Ureter (tissue), 1 donor: Measurements from ENCODE around the gene FAM199X. TPM values are rescaled to one million over a fixed set of nuclear protein-coding genes. Genes with fewer than 3 reads are reported as not detected.

Source experiments
- DNase-seq: peaks from one replicate; pipeline ENCODE4 v3.0.0-alpha.2; 2020; ENCODE audit warnings: low spot score
- total RNA-seq: library from RNA; stranded (reverse); gene quantifications from one replicate; pipeline ENCODE4 v1.2.4, GENCODE V29; 2023
- donor health status: DM: yes; HTN: yes; CAD: no.

Gene FAM199X
- total RNA-seq, result 23.5 TPM

DNA sequence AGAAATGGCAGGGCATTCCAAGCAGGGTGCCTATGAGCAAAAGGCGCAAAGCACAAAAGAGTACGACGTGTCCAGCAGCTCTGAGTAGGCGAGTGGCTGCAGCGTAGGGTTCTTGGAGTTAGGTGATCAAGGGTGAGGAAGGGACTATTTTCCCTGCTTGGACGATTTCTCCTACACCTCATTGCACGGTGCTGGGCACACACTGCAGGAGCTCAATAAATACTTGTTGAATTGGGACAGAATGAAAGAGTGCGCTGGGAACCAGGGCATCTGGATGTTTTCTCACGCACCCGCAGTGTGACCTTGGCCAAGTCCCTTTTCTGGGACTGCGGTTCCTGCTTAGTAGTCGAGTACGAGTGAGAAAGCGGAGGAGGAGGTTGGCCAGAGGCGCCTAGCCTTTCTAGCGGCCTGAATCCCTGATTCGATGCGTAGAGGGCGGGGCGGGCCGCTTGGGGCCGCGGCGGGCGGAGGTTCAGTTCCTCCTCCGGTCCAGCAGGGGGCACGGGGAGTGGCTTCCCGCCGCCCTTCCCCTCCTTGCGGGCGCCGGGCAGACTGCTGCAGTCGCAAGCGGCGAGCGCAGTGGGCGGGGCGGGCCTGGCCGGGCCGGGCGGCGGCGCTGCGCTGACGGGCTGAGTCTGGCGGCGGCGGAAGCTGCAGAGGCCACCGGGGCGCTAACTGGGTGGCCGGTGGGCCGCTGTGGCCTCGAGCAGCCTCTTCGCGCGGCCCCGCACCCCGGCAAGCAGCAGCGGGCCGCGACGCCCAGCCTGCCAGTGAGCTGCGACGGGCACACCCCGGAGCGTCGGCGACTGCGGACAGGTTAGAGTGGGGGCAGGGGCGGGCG, at the start of gene FAM199X:
TSS of gene FAM199X (plus strand) at position 560 of the 841 bp plus-strand sequence. CDS start 333 bp downstream, outside the sequence.
- DNase-seq, result peak; percentile 84

- DNase-seq, result no peak
These were observed 48.5 kb upstream of the FAM199X start for GRCh38 chrX:104117759-104118158.

DNA sequence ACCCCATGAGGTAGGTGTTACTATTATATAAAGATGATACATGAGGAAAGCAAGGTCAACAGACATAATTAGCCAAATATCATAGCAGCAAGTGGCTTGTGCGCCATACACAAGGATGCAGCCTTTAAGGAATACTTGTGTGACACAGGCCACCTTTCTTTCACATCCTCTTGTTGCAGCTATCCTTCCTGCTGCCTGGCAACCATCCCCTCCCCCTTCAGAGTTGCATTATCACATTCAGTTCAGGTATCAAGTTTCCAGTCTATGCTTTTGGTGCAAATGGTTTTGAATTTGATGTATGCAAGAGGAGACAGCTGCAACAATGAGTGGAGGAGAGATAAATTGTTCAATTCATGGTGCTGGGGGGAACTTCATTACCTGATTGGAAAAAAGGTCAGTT, 47.5 kb upstream of the FAM199X start:
- DNase-seq, result no peak

DNA sequence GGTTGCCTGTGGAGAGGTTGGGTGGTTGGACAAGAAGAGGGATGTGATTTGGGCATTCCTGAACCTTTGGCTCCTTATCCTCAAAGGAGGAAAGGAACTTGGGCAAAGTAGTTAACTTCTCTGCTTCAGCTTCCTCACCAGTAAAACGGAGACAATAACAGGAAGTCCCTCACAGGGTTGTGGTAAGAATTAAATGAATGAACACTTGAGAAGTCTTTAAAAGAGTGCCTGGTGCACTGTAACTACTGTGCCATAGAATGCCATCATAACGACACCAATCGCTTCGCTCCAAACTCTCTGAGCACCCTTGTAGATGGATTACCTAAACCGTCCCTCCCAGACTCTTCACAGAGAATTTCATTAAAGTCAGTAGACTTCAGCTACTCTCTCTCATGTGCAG, 43.4 kb upstream of the FAM199X start:
- DNase-seq, result no peak

- no peak for DNase-seq
These were observed 39.4 kb upstream of the FAM199X start for GRCh38 chrX:104126856-104127255.

DNA sequence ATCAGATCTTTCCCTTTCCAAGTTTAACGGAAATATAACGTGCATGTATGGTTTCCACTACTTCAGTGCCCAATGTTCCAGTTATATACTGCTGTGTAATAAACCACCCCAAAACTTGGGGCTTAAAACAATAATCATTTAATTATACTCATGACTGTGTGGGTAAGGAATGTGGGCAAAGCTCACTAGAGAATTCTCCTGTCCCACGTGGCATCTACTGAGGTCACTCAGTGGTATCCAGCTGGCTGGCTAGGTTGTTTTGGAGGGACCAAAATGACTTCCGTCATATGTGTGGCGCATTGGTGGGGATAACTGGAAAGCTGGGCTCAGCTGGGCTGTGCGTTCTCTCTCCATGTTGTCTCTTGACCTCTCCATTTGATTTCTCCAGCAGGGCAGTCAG, 35.4 kb upstream of the FAM199X start:
- no peak for DNase-seq

- no peak for DNase-seq
These were observed 31.5 kb upstream of the FAM199X start for GRCh38 chrX:104134583-104135261.

DNA sequence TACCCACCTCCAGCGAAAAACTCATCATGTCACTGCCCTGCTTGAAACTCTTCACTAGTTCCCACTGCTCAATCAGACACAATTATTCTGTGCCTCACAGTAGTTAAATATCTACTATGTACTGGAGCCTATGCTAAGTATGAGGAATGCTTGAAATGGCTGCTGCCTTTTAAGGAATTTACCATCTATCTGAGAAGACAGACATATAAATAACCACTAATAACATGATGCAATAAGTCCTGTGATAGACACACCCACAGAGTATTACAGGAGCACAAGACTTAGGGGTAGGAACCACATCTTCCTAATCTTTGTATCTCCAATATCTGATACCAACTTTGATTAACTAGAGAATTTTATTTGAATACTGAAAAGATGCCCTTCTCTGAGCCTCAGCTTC, 30.6 kb upstream of the FAM199X start:
- DNase-seq, result no peak

GRCh38 chrX:104136241-104137019, 29.8 kb upstream of the FAM199X start:
- peak; percentile 73 for DNase-seq

DNA sequence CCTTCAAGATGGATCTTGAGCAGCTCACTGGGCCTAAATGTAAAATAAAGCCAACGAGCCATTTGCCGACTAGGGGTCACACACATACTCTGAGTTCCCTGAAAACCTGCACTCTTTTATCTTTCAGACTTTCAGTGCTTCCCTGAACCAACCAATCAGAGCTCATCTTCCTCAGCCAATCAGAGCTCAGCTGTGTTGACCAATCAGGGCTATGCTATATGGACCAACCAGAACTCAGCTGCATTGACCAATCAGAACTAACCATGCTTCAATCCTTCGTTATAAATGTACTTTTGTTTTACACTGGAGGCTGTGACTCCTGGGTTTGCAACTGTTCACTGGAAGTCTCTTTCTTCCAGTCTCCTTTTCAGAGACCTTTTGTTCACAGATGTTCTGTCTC, 28.8 kb upstream of the FAM199X start:
- no peak for DNase-seq

DNA sequence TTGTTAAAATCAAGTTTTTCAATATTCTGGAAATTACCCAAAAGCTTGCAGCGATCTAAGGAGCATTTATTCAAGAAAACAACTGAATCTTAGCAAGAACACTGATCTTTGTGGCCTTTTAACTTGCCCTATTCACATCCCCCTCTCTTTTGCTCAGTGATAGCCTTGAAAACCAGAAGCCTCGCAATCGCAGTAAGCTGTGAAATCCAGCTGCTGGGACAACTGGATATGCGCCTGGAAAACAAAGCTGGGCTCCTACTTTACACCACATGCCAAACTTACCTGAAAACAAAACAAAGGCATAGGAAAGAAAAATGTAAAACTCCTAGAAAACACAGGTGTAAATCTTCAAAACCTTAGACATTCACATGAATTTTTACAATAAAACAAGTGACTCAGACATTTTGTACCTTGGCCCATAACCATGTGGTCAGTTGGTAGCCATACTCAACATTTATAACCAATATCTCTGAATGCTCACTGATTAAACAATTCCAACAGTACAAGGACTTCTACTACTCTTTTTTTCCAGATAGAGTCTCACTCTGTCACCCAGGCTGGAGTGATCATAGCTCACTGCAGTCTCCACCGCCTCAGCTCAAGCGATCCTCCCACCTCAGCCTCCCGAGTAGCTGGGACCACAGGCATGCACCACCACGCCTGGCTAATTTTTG, 25.0 kb upstream of the FAM199X start:
- DNase-seq, result no peak

- DNase-seq, result no peak
These were observed 15.2 kb upstream of the FAM199X start for GRCh38 chrX:104151037-104151436.

DNA sequence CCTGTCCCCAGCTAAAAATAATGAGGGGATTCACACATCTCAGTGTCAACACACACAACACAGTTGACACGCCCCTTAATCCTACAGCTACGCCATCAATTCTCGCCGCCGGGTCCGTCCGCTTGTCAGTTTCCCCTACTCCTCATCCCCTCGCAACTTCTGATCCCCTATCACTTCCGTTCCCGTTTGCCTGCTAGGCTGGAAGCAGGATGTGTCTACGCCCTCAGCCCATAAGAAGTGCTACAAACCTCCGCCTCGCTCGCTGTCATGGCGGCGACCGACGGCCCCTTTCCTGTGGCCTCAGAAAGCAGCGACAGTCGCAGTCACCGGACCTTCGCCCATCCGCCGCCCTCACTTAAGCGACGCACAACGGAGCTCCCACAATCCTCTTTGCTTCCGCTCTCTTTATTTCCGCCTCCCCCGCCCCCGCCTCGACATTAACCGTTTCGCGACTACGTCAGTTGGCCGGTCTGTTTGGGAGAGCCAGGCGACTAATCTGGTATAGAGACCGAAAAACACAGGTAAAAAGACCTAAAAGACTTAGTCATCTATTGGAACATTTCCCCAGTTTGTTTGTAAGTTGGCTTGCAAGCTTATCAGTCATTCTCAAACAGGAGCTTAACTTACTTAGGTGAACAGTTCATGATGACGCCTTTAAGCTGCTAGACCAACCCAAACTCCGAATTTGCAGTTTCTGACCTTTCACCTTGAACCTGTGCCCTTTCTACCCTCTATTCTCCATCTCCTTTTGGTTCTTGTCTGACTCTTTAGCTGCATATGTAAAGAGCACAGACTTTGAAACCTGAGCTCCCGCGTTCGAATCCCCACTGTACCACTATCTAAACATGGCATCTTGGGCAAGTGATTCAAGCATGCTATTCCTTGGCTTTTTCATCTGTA, 9.4 kb upstream of the FAM199X start, which contains the start of gene SLC25A53:
TSS of gene SLC25A53 (minus strand) at position 380 of the 900 bp plus-strand sequence. CDS start 51,752 bp downstream, outside the sequence.
- DNase-seq, result peak; percentile 81

DNA sequence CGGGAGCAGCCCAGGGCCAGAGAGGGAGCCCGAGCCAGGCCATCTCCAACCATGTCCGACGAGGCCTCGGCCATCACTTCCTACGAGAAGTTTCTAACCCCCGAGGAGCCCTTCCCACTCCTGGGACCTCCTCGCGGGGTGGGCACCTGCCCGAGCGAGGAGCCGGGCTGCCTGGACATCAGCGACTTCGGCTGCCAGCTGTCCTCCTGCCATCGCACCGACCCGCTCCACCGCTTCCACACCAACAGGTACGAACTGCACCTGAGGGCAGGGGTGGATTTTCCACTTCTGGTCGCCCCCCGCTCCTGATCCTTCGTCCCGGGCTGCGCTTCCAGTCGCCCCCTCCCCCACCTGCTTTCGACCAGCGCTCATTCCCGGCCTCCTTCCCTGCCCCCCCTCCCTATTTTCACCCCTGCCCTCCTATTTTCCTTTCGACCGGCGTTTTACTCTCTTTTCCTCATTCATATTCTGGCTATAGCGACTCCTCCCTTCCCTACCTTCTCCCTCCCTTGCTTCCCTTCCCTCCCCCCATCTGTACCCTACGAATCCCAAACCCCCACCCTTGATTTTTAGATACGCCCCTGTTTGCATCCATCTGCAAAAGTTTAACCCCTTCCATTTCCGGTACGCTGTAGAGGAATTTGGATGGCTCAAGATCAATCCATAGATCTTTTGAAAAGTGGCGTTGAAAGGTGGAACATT, 633 bp downstream of the FAM199X start:
- DNase-seq, result no peak

GRCh38 chrX:104168127-104168526, 1.9 kb downstream of the FAM199X start:
- no peak for DNase-seq

GRCh38 chrX:104172121-104172520, 5.9 kb downstream of the FAM199X start:
- DNase-seq, result no peak

- no peak for DNase-seq
These were observed 6.5 kb downstream of the FAM199X start for GRCh38 chrX:104172788-104173187.

DNA sequence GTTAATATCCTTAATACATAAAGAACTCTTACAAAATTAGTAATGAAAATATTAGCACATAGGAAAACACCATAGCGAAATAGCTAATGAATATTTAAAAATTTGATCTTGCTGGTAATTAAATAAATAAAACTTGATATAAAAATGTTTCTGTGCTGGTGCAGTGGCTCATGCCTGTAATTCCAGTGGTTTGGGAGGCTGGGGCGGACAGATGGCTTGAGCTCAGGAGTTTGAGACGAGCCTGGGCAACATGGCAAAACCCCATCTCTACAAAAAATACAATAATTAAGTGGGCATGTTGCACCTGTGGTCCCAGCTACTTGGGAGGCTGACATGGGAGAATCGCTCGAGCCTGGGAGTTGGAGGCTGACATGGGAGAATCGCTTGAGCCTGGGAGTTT, 7.6 kb downstream of the FAM199X start:
- DNase-seq, result no peak

DNA sequence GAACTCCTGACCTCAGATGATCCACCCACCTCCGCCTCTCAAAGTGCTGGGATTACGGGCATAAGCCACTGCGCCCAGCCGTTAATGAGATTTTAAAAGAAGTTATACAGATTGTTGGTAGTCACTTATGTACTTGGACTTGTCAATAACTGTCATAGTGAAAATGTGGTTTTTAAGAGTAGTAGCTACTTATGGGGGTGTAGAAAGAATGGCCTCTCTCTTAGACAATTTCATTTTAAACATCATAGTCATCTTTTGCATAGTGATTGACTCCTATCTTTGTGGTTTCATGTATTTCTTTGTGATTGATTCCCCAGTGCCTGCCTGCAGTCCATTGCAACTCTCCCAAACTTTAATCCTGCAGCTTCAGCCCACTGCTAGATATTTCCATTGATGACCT, 17.4 kb downstream of the FAM199X start:
- DNase-seq, result no peak

DNA sequence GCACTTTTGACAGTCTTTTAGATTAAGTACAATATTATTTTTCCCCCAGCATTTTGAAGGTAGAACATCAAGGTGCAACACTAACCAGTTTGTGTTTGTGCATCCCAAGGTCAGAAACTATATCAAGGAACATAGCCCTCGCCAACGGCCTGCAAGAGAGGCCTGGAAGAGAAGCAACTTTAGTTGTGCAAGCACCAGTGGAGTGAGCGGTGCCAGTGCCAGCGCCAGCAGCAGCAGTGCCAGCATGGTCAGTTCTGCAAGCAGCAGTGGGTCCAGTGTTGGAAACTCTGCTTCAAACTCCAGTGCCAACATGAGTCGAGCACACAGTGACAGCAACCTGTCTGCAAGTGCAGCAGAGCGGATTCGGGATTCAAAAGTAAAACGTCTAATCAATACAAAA, 21.7 kb downstream of the FAM199X start:
- DNase-seq, result no peak
